Nephron (organoid): ENCODE results near the gene NPPB.
A peak's percentile ranks its signal among the peaks of the same experiment; 100 is the strongest.
"Not testable (repeated sequence)": the region's sequence is repeated elsewhere in the genome, so short reads cannot be mapped to it uniquely, and the experiment has no call there.

Experiments
- H3K27ac Mint-ChIP-seq, 3 experiments: 2 replicates each; pipeline ENCODE4 v1.8.0; 2020; ENCODE audit warnings: mixed read lengths in 3 of 3, mild to moderate bottlenecking in 2 of 3, moderate library complexity in 1 of 3
- H3K27me3 Mint-ChIP-seq: 2 replicates; pipeline ENCODE4 v1.8.0; 2021; ENCODE audit warnings: low read depth, mild to moderate bottlenecking, moderate library complexity, mixed read lengths
- H3K36me3 Mint-ChIP-seq: 2 replicates; pipeline ENCODE4 v1.8.0; 2020; ENCODE audit warnings: low read depth, mixed read lengths
- H3K4me1 Mint-ChIP-seq: 2 replicates; pipeline ENCODE4 v1.8.0; 2020; ENCODE audit warnings: mixed read lengths
- H3K4me3 Mint-ChIP-seq, 3 experiments: 2 replicates each; pipeline ENCODE4 v1.8.0; 2020; ENCODE audit warnings: mild to moderate bottlenecking in 3 of 3, mixed read lengths in 3 of 3, moderate library complexity in 2 of 3
- H3K9me3 Mint-ChIP-seq: 2 replicates; pipeline ENCODE4 v1.8.0; 2020; ENCODE audit warnings: mixed read lengths
- TF ChIP-seq, protein P1 (sequence below), 3 experiments: fragments of 200-600 bp; sonication (generic); IDR thresholded peaks; one replicate each; pipeline ENCODE4 v1.5.0; 2021; ENCODE audit warnings: antibody characterized with exemption in 3 of 3; ENCODE audit not compliant: unreplicated experiment in 3 of 3

Gene NPPB

DNA sequence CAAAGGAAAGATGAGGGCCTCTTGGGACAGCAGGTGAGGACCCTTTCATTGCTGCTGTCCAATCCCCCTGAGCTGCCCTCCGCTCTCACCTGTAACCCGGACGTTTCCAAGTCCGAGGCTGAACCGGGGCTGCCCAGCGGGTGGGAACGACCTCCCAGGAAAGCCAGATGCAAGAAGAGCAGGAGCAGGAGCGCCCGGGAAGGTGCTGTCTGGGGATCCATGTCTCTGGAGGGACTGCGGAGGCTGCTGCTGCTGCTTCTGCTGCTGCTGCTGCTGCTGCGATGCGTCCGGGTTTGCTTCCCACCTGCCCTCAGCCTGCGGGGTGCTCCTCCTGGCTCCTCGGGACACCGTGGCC is at the start of gene NPPB:
NPPB (minus strand) TSS at position 333 of the 355 bp plus-strand sequence; CDS start at position 221, 112 bp downstream.
- TF ChIP-seq, protein P1, sequence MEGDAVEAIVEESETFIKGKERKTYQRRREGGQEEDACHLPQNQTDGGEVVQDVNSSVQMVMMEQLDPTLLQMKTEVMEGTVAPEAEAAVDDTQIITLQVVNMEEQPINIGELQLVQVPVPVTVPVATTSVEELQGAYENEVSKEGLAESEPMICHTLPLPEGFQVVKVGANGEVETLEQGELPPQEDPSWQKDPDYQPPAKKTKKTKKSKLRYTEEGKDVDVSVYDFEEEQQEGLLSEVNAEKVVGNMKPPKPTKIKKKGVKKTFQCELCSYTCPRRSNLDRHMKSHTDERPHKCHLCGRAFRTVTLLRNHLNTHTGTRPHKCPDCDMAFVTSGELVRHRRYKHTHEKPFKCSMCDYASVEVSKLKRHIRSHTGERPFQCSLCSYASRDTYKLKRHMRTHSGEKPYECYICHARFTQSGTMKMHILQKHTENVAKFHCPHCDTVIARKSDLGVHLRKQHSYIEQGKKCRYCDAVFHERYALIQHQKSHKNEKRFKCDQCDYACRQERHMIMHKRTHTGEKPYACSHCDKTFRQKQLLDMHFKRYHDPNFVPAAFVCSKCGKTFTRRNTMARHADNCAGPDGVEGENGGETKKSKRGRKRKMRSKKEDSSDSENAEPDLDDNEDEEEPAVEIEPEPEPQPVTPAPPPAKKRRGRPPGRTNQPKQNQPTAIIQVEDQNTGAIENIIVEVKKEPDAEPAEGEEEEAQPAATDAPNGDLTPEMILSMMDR (IDR thresholded peaks at IDR 0.05; ENCODE audit: unreplicated experiment in 3 of 3): no peak
- Mint-ChIP-seq H3K27me3 (peaks cover 75% of the 10 kb centered on the region), H3K27ac (no peak within 1 kb of the TSS), H3K36me3 (no peaks in the 10 kb centered on the region), H3K9me3 (peaks cover 2% of the 10 kb centered on the region), H3K4me1 (no peaks in the 10 kb centered on the region), H3K4me3 (no peak within 1 kb of the TSS)

DNA sequence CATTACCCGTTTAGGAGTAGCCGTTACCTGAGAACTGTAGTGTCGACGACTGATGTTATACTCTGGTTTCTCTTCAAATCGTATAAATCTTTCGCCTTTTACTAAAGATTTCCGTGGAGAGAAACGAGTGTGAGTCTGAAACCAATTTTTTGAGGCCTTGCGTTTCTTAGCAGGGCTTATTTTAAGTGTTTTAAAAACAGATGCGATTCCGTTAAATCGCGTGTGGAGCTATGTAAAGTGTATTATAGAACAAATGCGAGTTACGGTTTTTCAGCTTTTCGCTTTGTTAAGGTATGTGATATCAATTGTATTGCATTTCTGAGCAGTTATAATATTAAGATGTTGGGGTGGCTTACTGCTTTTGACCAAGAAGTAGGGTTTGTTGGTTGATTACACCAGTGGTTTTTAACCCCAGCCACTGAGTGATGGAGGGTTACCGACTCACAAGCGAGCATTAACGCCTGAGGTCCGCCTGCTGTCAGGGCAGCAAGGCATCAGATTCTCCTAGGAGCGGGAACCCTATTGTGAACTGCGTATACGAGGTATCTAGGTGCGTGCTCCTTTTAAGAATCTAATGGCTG is 49.4 kb upstream of the NPPB start:
- Mint-ChIP-seq H3K27me3 (peaks cover 8% of the 10 kb centered on the region), H3K36me3 (no peaks in the 10 kb centered on the region), H3K4me3 (peak overlapping the region; percentile 87 to 91 (median 90)), H3K27ac (peak overlapping the region; percentile 100), H3K9me3 (no peaks in the 10 kb centered on the region), H3K4me1 (peaks cover 27% of the 10 kb centered on the region)
- TF ChIP-seq, protein P1 (IDR thresholded peaks at IDR 0.05; ENCODE audit: unreplicated experiment in 3 of 3): no peak

DNA sequence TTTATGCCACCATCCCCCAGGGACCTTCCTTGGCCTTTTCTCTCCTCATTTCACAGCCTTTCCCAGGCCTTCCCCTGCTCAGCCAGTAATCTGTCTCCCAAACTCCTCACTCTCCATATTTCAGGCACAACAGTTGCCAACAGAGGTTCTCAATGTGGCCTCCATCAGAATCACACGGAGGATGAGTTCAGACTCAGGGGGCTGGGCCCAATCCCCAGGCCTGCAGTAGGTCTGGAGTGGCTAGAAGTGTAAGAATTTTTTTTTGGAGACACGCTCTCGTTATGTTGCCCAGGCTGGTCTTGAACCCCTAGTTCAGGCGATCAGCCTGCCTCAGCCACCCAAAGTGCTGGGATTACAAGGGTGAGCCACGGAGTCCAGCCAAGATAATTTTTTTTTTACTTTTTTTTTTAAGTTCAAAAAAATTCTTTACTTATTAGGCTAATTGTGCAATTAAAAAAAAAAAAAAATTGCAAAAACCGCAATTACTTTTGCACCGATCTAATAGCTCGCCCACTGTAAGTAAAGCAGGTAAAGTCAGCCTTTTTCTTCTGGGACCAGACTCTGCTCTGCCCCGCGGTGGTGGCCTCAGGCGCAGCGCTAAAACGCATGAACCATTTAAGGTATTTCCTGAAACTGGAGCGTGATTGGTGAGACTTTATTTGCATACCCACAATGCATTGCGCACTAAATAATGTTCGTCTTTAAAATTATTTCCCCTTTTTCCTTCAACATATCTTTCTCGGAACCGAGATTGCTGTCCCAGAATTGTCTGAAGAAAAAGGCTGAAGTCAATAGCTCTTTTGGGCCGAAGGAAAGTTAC is 48.7 kb upstream of the NPPB start:
- H3K4me1 Mint-ChIP-seq: peaks cover 24% of the 10 kb centered on the region
- no peaks in the 10 kb centered on the region for H3K9me3 Mint-ChIP-seq

DNA sequence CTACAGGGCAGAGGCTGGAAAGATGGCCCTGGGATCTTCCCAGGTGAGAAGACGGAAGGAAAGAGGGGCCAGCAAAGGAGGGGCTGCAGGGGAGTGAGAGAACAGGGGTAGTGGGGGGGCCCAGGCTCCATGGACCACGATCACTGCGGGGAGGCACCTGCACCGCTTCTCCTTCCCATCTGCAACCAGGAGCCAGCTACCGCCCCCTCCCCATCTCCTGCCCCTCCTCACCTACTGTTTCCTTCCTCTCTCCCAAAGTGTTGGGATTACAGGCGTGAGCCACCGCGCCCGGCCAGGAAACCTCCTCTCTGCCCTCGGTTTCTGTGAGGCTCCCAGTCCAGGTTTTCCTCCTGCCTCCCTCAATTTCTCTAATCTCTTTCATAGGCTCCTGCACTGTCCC is 48.1 kb upstream of the NPPB start:
- H3K4me3 Mint-ChIP-seq: no peak overlapping the region
- peaks cover 19% of the 10 kb centered on the region for H3K4me1 Mint-ChIP-seq
- peaks cover 14% of the 10 kb centered on the region for H3K27me3 Mint-ChIP-seq
- no peaks in the 10 kb centered on the region for H3K36me3 Mint-ChIP-seq
- TF ChIP-seq, protein P1 (IDR thresholded peaks at IDR 0.05; ENCODE audit: unreplicated experiment in 3 of 3): no peak
- H3K9me3 Mint-ChIP-seq: no peaks in the 10 kb centered on the region
- no peak overlapping the region for H3K27ac Mint-ChIP-seq

More for the DNA sequence above, 48.7 kb upstream of the NPPB start:
- Mint-ChIP-seq H3K4me3 (peak overlapping the region; percentile 87 to 91 (median 90)), H3K27ac (peak overlapping the region; percentile 100), H3K36me3 (no peaks in the 10 kb centered on the region), H3K27me3 (peaks cover 8% of the 10 kb centered on the region)
- TF ChIP-seq, protein P1 (IDR thresholded peaks at IDR 0.05; ENCODE audit: unreplicated experiment in 3 of 3): peak; percentile 73 to 81 (median 77)

DNA sequence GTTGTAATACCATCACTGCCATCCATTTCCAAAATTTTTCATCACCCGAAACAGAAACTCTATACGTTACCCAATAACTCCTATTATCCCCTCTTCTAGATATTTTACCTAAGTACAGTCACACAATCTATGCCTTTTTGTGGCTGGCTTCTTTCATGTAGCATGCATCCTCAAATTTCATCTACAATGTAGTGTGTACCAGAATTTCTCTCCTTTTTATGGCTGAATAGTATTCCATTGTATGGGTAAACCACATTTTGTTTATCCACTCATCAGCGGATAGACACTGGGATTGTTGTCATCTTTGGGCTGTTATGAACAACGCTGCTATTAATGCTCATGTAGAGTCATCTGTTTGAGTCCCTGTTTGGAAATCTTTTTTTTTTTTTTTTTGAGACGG is 46.2 kb upstream of the NPPB start:
- H3K4me1 Mint-ChIP-seq: peaks cover 19% of the 10 kb centered on the region
- H3K36me3 Mint-ChIP-seq: no peaks in the 10 kb centered on the region
- TF ChIP-seq, protein P1 (IDR thresholded peaks at IDR 0.05; ENCODE audit: unreplicated experiment in 3 of 3): no peak
- no peak overlapping the region for H3K27ac Mint-ChIP-seq
- no peaks in the 10 kb centered on the region for H3K9me3 Mint-ChIP-seq
- H3K27me3 Mint-ChIP-seq: peaks cover 24% of the 10 kb centered on the region
- H3K4me3 Mint-ChIP-seq: no peak overlapping the region

DNA sequence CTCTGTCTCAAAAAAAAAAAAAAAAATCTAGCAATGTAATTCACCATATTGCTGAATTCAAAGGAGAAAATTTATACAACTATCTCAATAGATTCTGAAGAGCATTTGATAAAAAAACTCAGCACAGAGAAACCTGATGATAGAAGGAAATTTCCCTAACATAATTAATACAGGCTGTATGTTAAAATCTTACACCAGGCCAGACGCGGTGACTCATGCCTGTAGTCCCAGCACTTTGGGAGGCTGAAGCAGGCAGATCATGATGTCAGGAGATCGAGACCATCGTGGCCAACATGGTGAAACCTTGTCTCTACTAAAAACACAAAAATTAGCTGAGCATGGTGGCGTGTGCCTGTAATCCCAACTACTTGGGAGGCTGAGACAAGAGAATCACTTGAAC is 45.4 kb upstream of the NPPB start:
- peaks cover 14% of the 10 kb centered on the region for H3K4me1 Mint-ChIP-seq
- H3K9me3 Mint-ChIP-seq, H3K4me3 Mint-ChIP-seq, H3K27ac Mint-ChIP-seq, H3K36me3 Mint-ChIP-seq: not testable (repeated sequence)
- H3K27me3 Mint-ChIP-seq: peaks cover 33% of the 10 kb centered on the region
